ENCODE data around the gene MBNL2. TPM values are rescaled to one million over a fixed set of nuclear protein-coding genes. Genes with fewer than 3 reads are reported as not detected.

Gene MBNL2
- total and polyA plus RNA-seq, 2 of the 4 experiments (the other 2 are of a cell fraction) = 26.9 to 103 TPM

GRCh38 chr13:97426695-97427094 is 204.6 kb downstream of the MBNL2 start:
- Histone ChIP-seq H3K27ac (ENCODE audit: insufficient read depth, low read length) (no peak overlapping the region), H2AK9ac (replicated peaks; ENCODE audit: low read depth, low read length, poor library complexity) (no peak overlapping the region), H3K36me3 (ENCODE audit: control insufficient read depth, insufficient read depth, low read length) (no peaks in the 10 kb centered on the region), H4K8ac (ENCODE audit: low read depth in 2 of 2, low read length in 2 of 2) (no peak overlapping the region), H3K27me3 (ENCODE audit: control insufficient read depth, insufficient read depth, low read length) (no peaks in the 10 kb centered on the region), H2BK20ac (ENCODE audit: low read depth, low read length) (no peak overlapping the region), H3K18ac (ENCODE audit: low read depth, low read length) (no peak overlapping the region), H2BK120ac (ENCODE audit: low read depth, low read length) (no peak overlapping the region), H4K20me1 (ENCODE audit: insufficient read depth, low read length) (no peaks in the 10 kb centered on the region), H3K14ac (replicated peaks; ENCODE audit: low read depth, low read length) (no peak overlapping the region), H3K9me3 (ENCODE audit: control insufficient read depth, insufficient read depth, low read length) (no peaks in the 10 kb centered on the region), H3K9ac (ENCODE audit: low read depth, low read length) (no peak overlapping the region), H2BK15ac (ENCODE audit: low read depth, low read length) (no peak overlapping the region), H2AK5ac (ENCODE audit: low read depth, low read length) (no peak overlapping the region), H3K4me1 (ENCODE audit: control insufficient read depth, insufficient read depth, low read length) (peaks cover 2% of the 10 kb centered on the region; the same call in 1 of the 2 replicates), H3K4me3 (ENCODE audit: insufficient read depth, low read depth, low read length) (no peak overlapping the region), H3K79me1 (ENCODE audit: low read depth in 1 of 2, low read length in 2 of 2) (peaks cover 0 to 12% of the 10 kb centered on the region in 2 experiments; a peak in 2 of 4 replicates), H3K4ac (ENCODE audit: low read depth, low read length) (no peak overlapping the region), H3K56ac (ENCODE audit: extremely low read depth, insufficient read depth, low read length) (no peak overlapping the region), H4K91ac (ENCODE audit: insufficient read depth, low read depth, low read length) (no peak overlapping the region), H3K23ac (ENCODE audit: low read depth, low read length) (no peak overlapping the region), H4K5ac (ENCODE audit: low read depth, low read length) (no peak overlapping the region), H3K4me2 (ENCODE audit: low read depth, low read length) (no peak overlapping the region), H3K9me1 (ENCODE audit: insufficient read depth, low read length) (no peaks in the 10 kb centered on the region; the same call in 1 of the 2 replicates), H2AFZ (replicated peaks; ENCODE audit: low read length, poor library complexity) (no peak overlapping the region), H2BK5ac (ENCODE audit: low read depth, low read length, poor library complexity, severe bottlenecking) (no peak overlapping the region)
- no peak for TF ChIP-seq CHD1 (IDR thresholded peaks at IDR 0.05; ENCODE audit: low read depth, low read length)
- TF ChIP-seq MAFK (IDR thresholded peaks at IDR 0.05; ENCODE audit: low read depth, low read length) = no peak
- no peak for TF ChIP-seq CEBPB (IDR thresholded peaks at IDR 0.05; ENCODE audit: low read depth, low read length)
- no CpG with 5 or more reads among the region's 3 CpGs for WGBS, 2 experiments (ENCODE audit: extremely low coverage in 2 of 2, insufficient read length in 1 of 2)
- dilution Hi-C loops (cut with HindIII; ENCODE audit: low sequenced_read_pairs, unreplicated experiment) = no loop called here
- ChIA-PET CTCF (no interaction called here), POLR2A (ENCODE audit: unreplicated experiment) (no interaction called here)
- no TSS peak for BruUV-seq (replicated peaks)
- in situ Hi-C loops (cut with MboI; ENCODE audit: low sequenced_read_pairs) = no loop called here
- ATAC-seq (ENCODE audit: low read depth) (no peak), DNase-seq (no peak)
- intact Hi-C loops (cut with micrococcal nuclease) = no loop called here

Measured in IMR-90 (cell line).